Panc1 (cell line): Measurements from ENCODE around the gene HMOX1. TPM values are rescaled to one million over a fixed set of nuclear protein-coding genes. Genes with fewer than 3 reads are reported as not detected.

Experiments used
- ATAC-seq: fragments of 200-7000 bp; cut with Tn5 transposase; 2 replicates; pipeline ENCODE4 v1.9.1; 2020; ENCODE audit warnings: mild to moderate bottlenecking, moderate library complexity
- BruUV-seq: library from RNA; stranded (reverse); fragments of 400-500 nt; replicated peaks from 2 replicates; lab custom pipeline; 2021; lab: Mats Ljungman, UMichigan
- CTCF ChIA-PET: fragments of 300-600 bp; sonication (Branson Sonifier 250); formaldehyde crosslinking; loops from one replicate; lab custom pipeline; 2022; ENCODE audit warnings: antibody characterized with exemption; lab: Charles Lee
- POLR2A ChIA-PET: fragments of 300-600 bp; sonication (Branson Sonifier 250); formaldehyde crosslinking; loops from one replicate; lab custom pipeline; 2022; ENCODE audit warnings: antibody characterized with exemption; lab: Charles Lee
- DNase-seq: peaks from one replicate; pipeline ENCODE4 v3.0.0-alpha.2; 2010; ENCODE audit warnings: low read depth, low spot score
- H3K27ac ChIP-seq: 2 replicates; pipeline ENCODE4 v1.5.1; 2011; ENCODE audit warnings: mild to moderate bottlenecking, low read length, inconsistent platforms
- H3K27me3 ChIP-seq: fragments of 200-500 bp; sonication (Bioruptor generic); 2 replicates; pipeline ENCODE4 v1.6.0; 2014; ENCODE audit warnings: low read length, inconsistent platforms; ENCODE audit not compliant: control insufficient read depth, insufficient read depth
- H3K36me3 ChIP-seq: fragments of 200-500 bp; sonication (Bioruptor generic); 2 replicates; pipeline ENCODE4 v1.5.1; 2014; ENCODE audit warnings: inconsistent platforms, mild to moderate bottlenecking, low read length, moderate library complexity; ENCODE audit not compliant: control insufficient read depth, insufficient read depth
- H3K4me1 ChIP-seq: 2 replicates; pipeline ENCODE4 v1.5.1; 2011; ENCODE audit warnings: inconsistent platforms, mild to moderate bottlenecking, low read length, moderate library complexity; ENCODE audit not compliant: control insufficient read depth, insufficient read depth
- H3K4me3 ChIP-seq, 2 experiments: 2 replicates each; pipeline ENCODE4 v1.5.1; 2011 to 2012; ENCODE audit warnings: low read depth in 2 of 2, low read length in 2 of 2, mild to moderate bottlenecking in 2 of 2, inconsistent platforms in 1 of 2, moderate library complexity in 1 of 2
- H3K9me3 ChIP-seq: fragments of 200-500 bp; sonication (Bioruptor generic); 2 replicates; pipeline ENCODE4 v1.5.1; 2014; ENCODE audit warnings: low read depth, mild to moderate bottlenecking, inconsistent platforms, low read length, moderate library complexity; ENCODE audit not compliant: control insufficient read depth, insufficient read depth
- CTCF ChIP-seq: fragments of 450-650 bp; IDR thresholded peaks from 2 replicates; pipeline ENCODE4 v1.5.1; 2017; ENCODE audit warnings: mild to moderate bottlenecking
- POLR2AphosphoS5 ChIP-seq: IDR thresholded peaks from 2 replicates; pipeline ENCODE4 v1.6.1; 2012; ENCODE audit warnings: mild to moderate bottlenecking, low read depth, low read length, moderate library complexity
- REST ChIP-seq, 2 experiments: IDR thresholded peaks; 2 replicates each; pipeline ENCODE4 v1.6.1; 2011 to 2012; ENCODE audit warnings: low read depth in 2 of 2, control low read depth in 1 of 2, low read length in 1 of 2, mild to moderate bottlenecking in 1 of 2, moderate library complexity in 1 of 2; ENCODE audit not compliant: insufficient read depth in 1 of 2
- SIN3A ChIP-seq: IDR thresholded peaks from 2 replicates; pipeline ENCODE4 v1.6.1; 2012; ENCODE audit warnings: low read depth, mild to moderate bottlenecking, low read length, moderate library complexity, borderline replicate concordance; ENCODE audit not compliant: insufficient read depth
- TCF7L2 ChIP-seq: IDR thresholded peaks from 2 replicates; pipeline ENCODE4 v1.6.1; 2011; ENCODE audit warnings: mild to moderate bottlenecking, low read depth, low read length, inconsistent platforms
- in situ Hi-C: cut with HindIII; loops from 2 replicates; pipeline ENCODE4 v1.10.0; 2016; ENCODE audit warnings: low sequenced_read_pairs, low pct_unique_long_range_greater_than_20kb
- intact Hi-C: fragments of 100-400 bp; cut with micrococcal nuclease; formaldehyde crosslinking; loops from one replicate; pipeline ENCODE4 v1.10.0; 2022; ENCODE audit not compliant: unreplicated experiment
- total RNA-seq: library from RNA; stranded (reverse); gene quantifications from one replicate; pipeline ENCODE4 v1.2.1, GENCODE V29; 2021; ENCODE audit not compliant: unreplicated experiment

HMOX1 gene
- total RNA-seq, 1 experiment from 2014 or later: 105 TPM

GRCh38 chr22:35367331-35367886 lies 13.5 kb upstream of the HMOX1 start:
- ChIA-PET POLR2A (no interaction called here), CTCF (no interaction called here)
- H3K27ac ChIP-seq: no peak overlapping the region
- intact Hi-C loops: no loop called here
- no peaks in the 10 kb centered on the region for H3K27me3 ChIP-seq
- BruUV-seq: no TSS peak
- H3K9me3 ChIP-seq: no peaks in the 10 kb centered on the region
- ATAC-seq: no peak
- no peak for DNase-seq
- H3K36me3 ChIP-seq: no peaks in the 10 kb centered on the region
- TF ChIP-seq REST (IDR thresholded peaks at IDR 0.05; ENCODE audit: insufficient read depth in 1 of 2, low read depth in 2 of 2, low read length in 1 of 2): no peak
- no peak for TF ChIP-seq TCF7L2
- TF ChIP-seq CTCF: no peak
- TF ChIP-seq POLR2AphosphoS5: no peak
- no peak for TF ChIP-seq SIN3A
- peaks cover 3% of the 10 kb centered on the region for H3K4me1 ChIP-seq
- in situ Hi-C loops: no loop called here
- no peak overlapping the region for H3K4me3 ChIP-seq

GRCh38 chr22:35368386-35368785 lies 12.5 kb upstream of the HMOX1 start:
- BruUV-seq: no TSS peak
- Histone ChIP-seq H3K36me3 (no peaks in the 10 kb centered on the region), H3K9me3 (no peaks in the 10 kb centered on the region), H3K4me1 (peaks cover 3% of the 10 kb centered on the region), H3K27me3 (no peaks in the 10 kb centered on the region), H3K27ac (no peak overlapping the region), H3K4me3 (no peak overlapping the region)
- no peak for DNase-seq
- intact Hi-C loops (no loop called here), in situ Hi-C loops (no loop called here)
- POLR2A ChIA-PET: interaction anchor here (0.6 kb wide), 1 partner anchor 1831 kb away, joined by 3 read pairs; no protein-coding TSS in a partner anchor
- CTCF ChIA-PET: interaction anchor here (0.6 kb wide), 1 partner anchor 312 kb away, joined by 3 read pairs; no protein-coding TSS in a partner anchor
- no peak for TF ChIP-seq POLR2AphosphoS5
- TF ChIP-seq REST (IDR thresholded peaks at IDR 0.05; ENCODE audit: insufficient read depth in 1 of 2, low read depth in 2 of 2, low read length in 1 of 2): no peak
- no peak for TF ChIP-seq SIN3A
- no peak for TF ChIP-seq CTCF
- no peak for TF ChIP-seq TCF7L2
- no peak for ATAC-seq
